Ammon's horn (tissue), 1 donor: ENCODE data around the gene TIAM2.

Experiments
- DNase-seq: peaks from one replicate; pipeline ENCODE4 v3.0.0-alpha.2; 2016; ENCODE audit warnings: low spot score

TIAM2 gene

DNA sequence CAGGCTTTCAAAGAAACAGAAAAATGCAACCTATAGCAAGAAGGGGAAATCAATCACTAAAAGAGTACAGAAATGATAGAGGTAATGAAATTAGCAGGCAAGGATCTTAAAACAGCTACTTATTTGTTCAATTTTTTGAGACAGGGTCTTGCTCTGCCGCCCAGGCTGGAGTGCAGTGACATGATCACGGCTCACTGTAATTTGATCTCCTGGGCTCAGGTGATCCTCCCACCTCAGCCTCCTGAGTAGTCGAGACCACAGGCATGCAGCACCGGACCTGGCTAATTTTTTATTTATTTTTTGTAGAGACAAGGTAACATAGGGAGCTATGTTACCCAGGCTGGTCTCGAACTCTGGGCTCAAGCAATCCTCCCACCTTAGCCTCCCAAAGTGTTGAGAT, 297.6 kb downstream of the TIAM2 start:
- DNase-seq: no peak

DNA sequence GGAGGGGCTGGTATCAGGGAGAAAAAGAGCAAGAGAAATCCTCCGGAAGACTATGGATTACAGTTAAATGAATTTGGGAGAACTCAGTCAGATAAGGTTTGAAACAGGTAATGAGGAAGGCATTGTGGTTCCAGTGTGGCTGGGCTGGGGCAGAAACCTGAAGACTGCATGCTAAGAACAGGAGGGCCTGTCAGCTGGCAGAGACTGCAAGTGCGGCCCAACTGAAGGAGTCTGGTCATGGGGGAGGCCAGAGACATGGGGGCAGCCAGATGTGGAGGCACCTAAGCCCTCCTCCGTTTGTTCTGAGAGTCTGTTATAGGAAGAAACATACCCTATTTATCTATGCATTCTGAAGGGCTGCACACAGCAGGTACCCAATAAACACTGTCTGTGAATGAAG, 302.6 kb downstream of the TIAM2 start:
- no peak for DNase-seq

DNA sequence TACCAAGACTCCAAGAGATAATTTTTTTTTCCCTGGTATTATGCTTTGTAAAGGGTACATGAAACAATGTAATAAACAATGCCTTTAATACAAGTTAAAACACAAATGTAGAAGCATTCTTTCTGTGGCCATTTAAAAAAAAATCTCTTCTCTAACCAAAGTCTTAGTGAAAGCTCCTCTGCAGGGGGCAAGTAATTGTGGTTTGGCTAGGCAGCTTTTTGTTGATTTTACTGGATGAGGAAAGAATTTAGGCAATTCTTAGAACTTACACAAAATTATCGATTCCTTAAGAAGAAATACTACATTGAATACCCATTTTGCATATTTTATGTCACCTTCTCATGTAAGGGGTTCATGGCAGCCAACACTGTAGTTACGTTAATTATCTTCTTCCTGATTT, 306.8 kb downstream of the TIAM2 start:
- no peak for DNase-seq

DNA sequence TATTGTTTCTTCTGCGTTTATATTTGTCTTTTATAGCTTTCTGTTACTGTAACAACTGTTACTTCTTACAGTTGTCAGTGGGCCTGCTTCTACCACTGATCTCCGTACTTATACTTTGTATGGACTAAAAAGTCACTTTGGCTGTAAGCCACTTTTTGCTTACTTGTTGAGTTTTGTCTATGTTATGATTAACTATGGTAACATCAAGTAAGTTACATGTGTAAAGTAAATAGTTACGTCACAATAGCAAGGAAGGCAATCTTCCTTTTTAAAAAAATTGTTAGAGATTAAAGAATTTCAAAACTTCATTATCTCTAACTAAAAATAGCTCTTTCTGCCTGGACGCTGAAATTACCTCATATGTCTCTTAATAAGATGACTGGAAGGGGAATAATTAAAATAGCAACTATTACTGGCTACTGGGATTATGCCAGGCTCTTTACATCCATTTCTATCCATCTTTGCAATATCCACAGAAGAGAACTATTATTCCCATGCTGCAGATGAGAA, 308.3 kb downstream of the TIAM2 start:
- no peak for DNase-seq

DNA sequence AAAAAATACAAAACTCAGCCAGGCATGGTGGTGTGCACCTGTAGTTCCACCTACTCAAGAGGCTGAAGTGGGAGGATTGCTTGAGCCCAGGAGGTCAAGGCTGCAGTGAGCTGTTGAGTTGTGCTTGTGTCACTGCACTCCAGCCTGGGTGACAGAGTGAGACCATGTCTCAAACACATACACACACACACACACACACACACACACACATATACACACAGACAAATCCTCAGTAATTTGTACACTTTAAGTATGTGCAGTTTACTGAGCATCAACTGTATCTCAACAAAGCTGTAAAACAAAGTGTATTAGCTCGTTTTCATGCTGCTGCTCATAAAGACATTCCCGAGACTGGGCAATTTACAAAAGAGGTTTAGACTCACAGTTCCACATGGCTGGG, 311.8 kb downstream of the TIAM2 start:
- DNase-seq: no peak
